ENCODE data around the gene KLF3. TPM values are rescaled to one million over a fixed set of nuclear protein-coding genes. Genes with fewer than 3 reads are reported as not detected.

KLF3 gene
- polyA plus RNA-seq, 1 donor from 2014 or later = 12.3 TPM

GRCh38 chr4:38615847-38616246 is 48.2 kb upstream of the KLF3 start:
- no peaks in the 10 kb centered on the region for H3K9me3 ChIP-seq (ENCODE audit: low read length)
- H3K36me3 ChIP-seq (ENCODE audit: insufficient read depth, low read length) = no peaks in the 10 kb centered on the region
- no peak overlapping the region for H3K9ac ChIP-seq (ENCODE audit: low read length)
- no peaks in the 10 kb centered on the region for H3K27me3 ChIP-seq (ENCODE audit: insufficient read depth, low read depth, low read length)
- no peaks in the 10 kb centered on the region for H3K9me2 ChIP-seq (ENCODE audit: insufficient read depth, low read length)
- no peak overlapping the region for H3K27ac ChIP-seq (ENCODE audit: low read length)
- no peak overlapping the region for H3K4me3 ChIP-seq (ENCODE audit: low read length)
- TF ChIP-seq POLR2AphosphoS5 (IDR thresholded peaks at IDR 0.05) = no peak
- no peak for TF ChIP-seq MXI1 (conservative IDR thresholded peaks at IDR 0.05; ENCODE audit: poor library complexity, severe bottlenecking)
- no peak for TF ChIP-seq SMC3 (conservative IDR thresholded peaks at IDR 0.05; ENCODE audit: poor library complexity)
- TF ChIP-seq EP300 (conservative IDR thresholded peaks at IDR 0.05; ENCODE audit: poor library complexity, severe bottlenecking) = no peak
- TF ChIP-seq EZH2 (IDR thresholded peaks at IDR 0.05; ENCODE audit: borderline replicate concordance, insufficient read depth, low read length, poor library complexity, severe bottlenecking) = no peak
- H2AFZ ChIP-seq (ENCODE audit: low read depth, low read length) = no peak overlapping the region
- no peaks in the 10 kb centered on the region for H3F3A ChIP-seq (ENCODE audit: insufficient read depth, low read length, poor library complexity, severe bottlenecking)
- no peaks in the 10 kb centered on the region for H4K20me1 ChIP-seq (ENCODE audit: insufficient read depth)
- H3K4me2 ChIP-seq (ENCODE audit: low read length) = no peak overlapping the region
- no peaks in the 10 kb centered on the region for H3K79me2 ChIP-seq (replicated peaks; ENCODE audit: insufficient read depth, low read length)

DNA sequence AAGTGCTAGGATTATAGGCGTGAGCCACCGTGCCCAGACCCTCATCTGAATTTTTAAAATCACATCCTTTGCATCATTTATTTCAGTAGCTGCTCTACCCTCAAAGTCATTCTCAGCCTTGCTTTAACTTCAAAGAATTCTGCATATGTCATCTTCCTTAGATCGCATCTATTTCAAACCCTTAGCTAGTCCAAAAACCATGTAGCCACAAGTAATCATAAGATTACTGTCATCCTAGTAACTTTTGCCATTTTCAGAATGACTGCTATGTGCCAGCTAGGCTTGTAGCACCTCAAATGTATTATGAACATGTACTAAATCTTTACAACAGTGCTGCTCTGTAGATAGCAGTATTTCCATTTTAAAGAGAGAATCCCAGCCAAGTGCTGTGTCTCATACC is 45.5 kb upstream of the KLF3 start:
- H3K9me2 ChIP-seq (ENCODE audit: insufficient read depth, low read length) = no peaks in the 10 kb centered on the region
- no peak overlapping the region for H3K9ac ChIP-seq (ENCODE audit: low read length)
- TF ChIP-seq MXI1 (conservative IDR thresholded peaks at IDR 0.05; ENCODE audit: poor library complexity, severe bottlenecking) (no peak), TAF1 (IDR thresholded peaks at IDR 0.05; ENCODE audit: low read depth) (no peak), EZH2 (IDR thresholded peaks at IDR 0.05; ENCODE audit: borderline replicate concordance, insufficient read depth, low read length, poor library complexity, severe bottlenecking) (no peak)
- TF ChIP-seq, protein P1, sequence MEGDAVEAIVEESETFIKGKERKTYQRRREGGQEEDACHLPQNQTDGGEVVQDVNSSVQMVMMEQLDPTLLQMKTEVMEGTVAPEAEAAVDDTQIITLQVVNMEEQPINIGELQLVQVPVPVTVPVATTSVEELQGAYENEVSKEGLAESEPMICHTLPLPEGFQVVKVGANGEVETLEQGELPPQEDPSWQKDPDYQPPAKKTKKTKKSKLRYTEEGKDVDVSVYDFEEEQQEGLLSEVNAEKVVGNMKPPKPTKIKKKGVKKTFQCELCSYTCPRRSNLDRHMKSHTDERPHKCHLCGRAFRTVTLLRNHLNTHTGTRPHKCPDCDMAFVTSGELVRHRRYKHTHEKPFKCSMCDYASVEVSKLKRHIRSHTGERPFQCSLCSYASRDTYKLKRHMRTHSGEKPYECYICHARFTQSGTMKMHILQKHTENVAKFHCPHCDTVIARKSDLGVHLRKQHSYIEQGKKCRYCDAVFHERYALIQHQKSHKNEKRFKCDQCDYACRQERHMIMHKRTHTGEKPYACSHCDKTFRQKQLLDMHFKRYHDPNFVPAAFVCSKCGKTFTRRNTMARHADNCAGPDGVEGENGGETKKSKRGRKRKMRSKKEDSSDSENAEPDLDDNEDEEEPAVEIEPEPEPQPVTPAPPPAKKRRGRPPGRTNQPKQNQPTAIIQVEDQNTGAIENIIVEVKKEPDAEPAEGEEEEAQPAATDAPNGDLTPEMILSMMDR (IDR thresholded peaks at IDR 0.05; ENCODE audit: poor library complexity, severe bottlenecking) = no peak
- H3F3A ChIP-seq (ENCODE audit: insufficient read depth, low read length, poor library complexity, severe bottlenecking) = no peaks in the 10 kb centered on the region
- no peaks in the 10 kb centered on the region for H4K20me1 ChIP-seq (ENCODE audit: insufficient read depth)
- H3K36me3 ChIP-seq (ENCODE audit: insufficient read depth, low read length) = no peaks in the 10 kb centered on the region
- no peaks in the 10 kb centered on the region for H3K79me2 ChIP-seq (replicated peaks; ENCODE audit: insufficient read depth, low read length)
- no peak overlapping the region for H3K27ac ChIP-seq (ENCODE audit: low read length)
- no peak overlapping the region for H3K4me3 ChIP-seq (ENCODE audit: low read length)
- no peak overlapping the region for H2AFZ ChIP-seq (ENCODE audit: low read depth, low read length)
- H3K9me3 ChIP-seq (ENCODE audit: low read length) = no peaks in the 10 kb centered on the region
- H3K4me2 ChIP-seq (ENCODE audit: low read length) = no peak overlapping the region
- no peaks in the 10 kb centered on the region for H3K27me3 ChIP-seq (ENCODE audit: insufficient read depth, low read depth, low read length)

DNA sequence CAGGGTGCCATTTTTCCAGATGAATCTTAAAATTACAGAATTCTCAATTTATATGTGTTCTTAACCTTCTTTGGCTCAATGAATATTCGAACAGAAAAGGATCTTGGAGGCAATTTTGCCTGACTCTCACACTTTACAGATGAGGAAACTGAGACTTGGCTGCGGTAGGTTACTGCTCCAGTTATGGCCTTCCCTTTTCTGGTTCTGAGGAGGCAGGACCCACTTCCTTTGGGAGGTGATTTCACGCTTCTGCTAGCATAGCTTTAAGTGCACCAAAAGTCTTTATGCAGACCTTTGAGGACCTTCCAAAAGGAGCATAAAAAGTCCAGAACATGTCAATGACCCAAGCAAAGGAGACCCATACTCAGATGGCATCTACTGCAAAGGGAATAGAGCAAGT is 44.7 kb upstream of the KLF3 start:
- Histone ChIP-seq H3K9me3 (ENCODE audit: low read length) (no peaks in the 10 kb centered on the region), H3K4me3 (ENCODE audit: low read length) (no peak overlapping the region), H4K20me1 (ENCODE audit: insufficient read depth) (no peaks in the 10 kb centered on the region), H3K36me3 (ENCODE audit: insufficient read depth, low read length) (no peaks in the 10 kb centered on the region), H3K27me3 (ENCODE audit: insufficient read depth, low read depth, low read length) (no peaks in the 10 kb centered on the region), H3K79me2 (replicated peaks; ENCODE audit: insufficient read depth, low read length) (no peaks in the 10 kb centered on the region), H3K27ac (ENCODE audit: low read length) (no peak overlapping the region), H3F3A (ENCODE audit: insufficient read depth, low read length, poor library complexity, severe bottlenecking) (no peaks in the 10 kb centered on the region), H3K9ac (ENCODE audit: low read length) (no peak overlapping the region), H3K4me2 (ENCODE audit: low read length) (no peak overlapping the region), H3K9me2 (ENCODE audit: insufficient read depth, low read length) (no peaks in the 10 kb centered on the region), H2AFZ (ENCODE audit: low read depth, low read length) (no peak overlapping the region)
- TF ChIP-seq REST (IDR thresholded peaks at IDR 0.05; ENCODE audit: borderline replicate concordance) = no peak
- TF ChIP-seq, protein P1 (IDR thresholded peaks at IDR 0.05; ENCODE audit: poor library complexity, severe bottlenecking) = no peak
- no peak for TF ChIP-seq RAD21 (conservative IDR thresholded peaks at IDR 0.05)
- no peak for TF ChIP-seq TAF1 (IDR thresholded peaks at IDR 0.05; ENCODE audit: low read depth)
- no peak for TF ChIP-seq EP300 (conservative IDR thresholded peaks at IDR 0.05; ENCODE audit: poor library complexity, severe bottlenecking)

Measured in neural cell (in vitro differentiated cells).